ENCODE data around the gene ZNHIT2.

The ZNHIT2 gene

DNA sequence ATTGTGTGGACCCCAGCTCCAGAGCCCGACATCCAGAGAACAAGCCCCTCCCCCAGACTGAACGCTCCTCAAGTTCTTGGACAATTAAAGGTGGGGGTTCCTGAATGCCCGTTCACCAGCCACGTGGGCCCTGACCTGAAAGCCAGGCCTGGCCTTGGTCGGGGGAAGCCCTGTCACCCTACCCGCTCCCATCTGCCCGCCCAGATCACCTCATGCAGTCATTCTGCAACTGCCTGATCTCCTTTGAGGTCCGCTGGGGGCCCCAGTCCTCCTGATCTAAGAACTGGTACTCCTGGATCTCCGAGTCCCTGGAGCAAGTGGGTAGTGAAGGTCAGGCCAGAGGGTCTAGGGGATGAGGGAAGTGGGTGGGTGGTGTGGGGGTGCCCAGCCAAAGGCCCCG, 50.1 kb downstream of the ZNHIT2 start:
- DNase-seq: no peak

DNA sequence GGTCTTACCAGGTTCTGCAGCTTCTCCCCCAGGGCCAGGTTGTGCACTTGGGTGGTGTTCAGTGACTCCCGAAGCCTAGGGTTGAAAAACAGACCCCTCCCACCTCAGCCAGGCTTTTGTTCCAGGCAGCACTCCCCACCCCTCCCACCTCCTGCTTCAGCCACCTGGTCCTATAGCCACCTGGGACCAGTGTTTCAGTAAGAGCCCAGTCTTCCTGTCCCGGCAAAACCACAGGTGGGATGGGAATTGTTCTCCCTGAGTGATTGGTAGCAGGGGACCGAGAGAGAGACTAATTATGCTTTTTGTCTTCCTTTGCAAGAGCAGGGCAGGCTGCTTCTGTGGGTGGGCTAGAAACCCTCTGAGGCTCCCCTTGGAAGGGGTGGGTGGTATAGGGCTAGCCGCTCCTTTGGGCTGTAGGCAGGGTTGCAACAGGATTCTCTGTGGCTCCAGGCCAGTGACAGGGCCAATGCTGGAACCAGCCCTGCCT, 50.7 kb downstream of the ZNHIT2 start:
- DNase-seq: no peak
